Central memory CD8-positive, alpha-beta T cell (primary cell): ENCODE results near the gene SFTPA2.
A peak's percentile ranks its signal among the peaks of the same experiment; 100 is the strongest.
"Not testable (repeated sequence)": the region's sequence is repeated elsewhere in the genome, so short reads cannot be mapped to it uniquely, and the experiment has no call there.

Experiments used
- ATAC-seq: fragments of 150-1000 bp; cut with Tn5 transposase; replicated peaks from 2 replicates; pipeline ENCODE4 v1.10.0; 2022; ENCODE audit warnings: mild to moderate bottlenecking, moderate FRiP score, moderate number of reproducible peaks; ENCODE audit not compliant: poor library complexity, severe bottlenecking; ENCODE audit errors: extremely low read depth
- DNase-seq, 2 donors: peaks; one replicate each; pipeline ENCODE4 v3.0.0; 2021; ENCODE audit warnings: low spot score in 2 of 2
- H3K27ac Mint-ChIP-seq: one replicate; pipeline ENCODE4 v1.8.0; 2022; ENCODE audit warnings: low read depth, mild to moderate bottlenecking, moderate library complexity, mixed read lengths
- H3K27me3 Mint-ChIP-seq: one replicate; pipeline ENCODE4 v1.8.0; 2022; ENCODE audit warnings: mixed read lengths
- H3K36me3 Mint-ChIP-seq: one replicate; pipeline ENCODE4 v1.8.0; 2022; ENCODE audit warnings: mild to moderate bottlenecking, moderate library complexity, mixed read lengths; ENCODE audit not compliant: insufficient read depth
- H3K4me1 Mint-ChIP-seq: one replicate; pipeline ENCODE4 v1.8.0; 2022; ENCODE audit warnings: mixed read lengths
- H3K4me3 Mint-ChIP-seq: one replicate; pipeline ENCODE4 v1.8.0; 2022; ENCODE audit warnings: mild to moderate bottlenecking, moderate library complexity, mixed read lengths
- H3K9me3 Mint-ChIP-seq: one replicate; pipeline ENCODE4 v1.8.0; 2022; ENCODE audit warnings: mixed read lengths

Gene SFTPA2

DNA sequence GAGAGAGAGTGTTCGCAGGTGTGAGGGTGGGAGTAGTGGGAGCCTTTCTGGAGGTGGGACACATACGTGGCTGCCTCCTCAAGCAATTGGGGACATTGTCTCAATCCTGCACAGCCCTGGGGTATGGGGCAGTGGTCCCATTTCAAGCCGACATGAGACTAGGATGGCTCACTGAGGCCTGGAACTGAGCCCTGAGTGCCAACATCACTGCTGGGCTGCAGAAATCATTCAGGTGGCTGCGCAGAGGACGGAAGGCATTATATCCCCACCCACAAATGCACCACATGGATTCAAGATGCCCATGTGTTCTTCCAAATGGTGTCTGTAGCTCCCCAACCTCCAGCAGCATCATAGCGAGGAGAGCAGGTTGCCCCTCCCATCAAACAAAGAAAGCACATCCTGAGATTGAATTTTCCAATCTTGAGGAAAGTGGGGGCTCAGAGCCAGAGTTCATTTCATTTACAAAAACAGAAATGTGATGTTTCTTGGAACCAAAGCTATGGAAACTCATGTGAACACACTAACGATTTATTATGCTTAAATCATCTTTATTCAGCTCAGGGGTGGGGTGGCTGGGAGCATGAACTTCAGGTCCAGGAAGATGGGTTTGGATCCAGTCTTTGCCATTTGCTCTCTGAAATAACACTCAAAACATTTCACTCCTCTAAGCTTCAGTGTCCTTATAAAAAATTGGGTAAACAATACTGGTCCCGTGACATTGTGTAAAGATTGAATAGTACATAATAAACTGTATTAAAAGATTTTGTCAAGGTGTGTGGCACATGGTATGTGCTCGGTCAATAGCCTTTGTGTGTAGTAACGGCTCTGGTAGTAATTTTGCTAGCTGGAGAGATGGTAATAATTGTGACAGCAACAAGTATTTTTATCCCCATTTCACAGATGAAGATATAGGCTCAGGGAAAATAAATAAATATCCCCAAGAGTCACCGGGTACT lies 4.6 kb downstream of the SFTPA2 start:
- Mint-ChIP-seq H3K4me3 (no peak overlapping the region), H3K9me3 (no peaks in the 10 kb centered on the region), H3K4me1 (no peaks in the 10 kb centered on the region), H3K36me3 (no peaks in the 10 kb centered on the region), H3K27me3 (no peaks in the 10 kb centered on the region), H3K27ac (no peak overlapping the region)
- ATAC-seq (no peak), DNase-seq (no peak)

DNA sequence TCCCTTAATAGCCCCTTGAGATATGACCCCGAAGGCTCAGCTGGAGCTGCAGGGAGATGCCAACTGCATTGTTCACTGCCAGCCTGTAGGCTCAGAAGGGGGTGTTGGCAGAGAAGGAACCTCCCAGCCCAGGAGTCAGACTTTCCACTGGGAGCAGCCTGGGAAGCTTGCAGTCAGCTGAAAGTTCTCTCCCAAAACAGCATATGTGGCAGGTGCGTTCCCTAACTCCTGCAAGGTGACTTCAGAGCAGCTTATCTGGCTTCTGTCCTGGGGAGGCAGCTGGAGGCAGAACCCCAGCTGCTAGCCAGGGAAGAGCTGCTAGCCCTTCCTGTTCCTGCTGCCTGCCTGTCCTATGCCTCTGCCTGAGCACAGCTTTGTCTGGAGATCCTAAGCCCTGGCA lies 8.1 kb downstream of the SFTPA2 start:
- Mint-ChIP-seq H3K36me3 (no peaks in the 10 kb centered on the region), H3K4me3 (no peak overlapping the region), H3K9me3 (no peaks in the 10 kb centered on the region), H3K27me3 (no peaks in the 10 kb centered on the region), H3K4me1 (no peaks in the 10 kb centered on the region), H3K27ac (no peak overlapping the region)
- ATAC-seq (no peak), DNase-seq (no peak)

DNA sequence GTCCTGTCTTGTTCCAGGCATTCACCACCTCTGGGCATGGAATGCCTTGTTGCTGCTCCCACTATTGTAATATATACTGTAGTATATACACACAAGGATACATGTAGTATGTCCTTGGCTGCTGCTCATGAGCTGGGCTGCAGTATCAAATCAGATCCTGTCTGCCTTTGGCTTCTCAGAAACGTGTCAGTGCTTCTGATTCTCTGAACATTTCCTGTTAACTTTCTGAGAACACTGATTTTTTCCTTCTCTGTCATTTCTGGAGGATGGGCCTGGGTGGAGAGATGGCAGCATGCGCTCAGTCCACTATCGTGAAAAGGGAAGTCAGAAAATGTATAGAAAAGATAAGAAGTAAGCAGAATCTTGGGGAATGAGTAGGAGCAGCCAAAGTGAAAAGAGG lies 12.2 kb downstream of the SFTPA2 start:
- Mint-ChIP-seq H3K36me3 (no peaks in the 10 kb centered on the region), H3K27me3 (no peaks in the 10 kb centered on the region), H3K4me1 (no peaks in the 10 kb centered on the region), H3K9me3 (no peaks in the 10 kb centered on the region), H3K27ac (no peak overlapping the region), H3K4me3 (no peak overlapping the region)
- DNase-seq (no peak), ATAC-seq (no peak)

DNA sequence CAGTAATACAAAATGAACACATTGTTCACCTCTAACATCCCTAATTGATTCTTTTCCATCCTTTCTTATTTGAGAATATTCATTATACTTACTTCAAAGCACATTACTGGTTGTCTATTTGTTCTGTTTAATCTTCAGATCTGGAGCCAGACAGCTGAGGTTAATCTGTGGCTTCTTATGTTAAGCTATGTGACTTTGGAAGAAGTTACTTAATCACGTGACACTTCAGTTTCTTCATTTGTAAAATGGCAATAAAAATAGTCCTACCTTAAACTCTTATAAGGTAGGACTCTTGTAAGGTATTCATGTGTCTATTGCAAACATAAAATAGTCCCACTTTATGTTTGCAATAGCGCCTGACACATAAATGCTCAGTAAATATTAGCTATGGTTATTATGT lies 13.1 kb downstream of the SFTPA2 start:
- not testable (repeated sequence) for H3K4me3 Mint-ChIP-seq, H3K27ac Mint-ChIP-seq, ATAC-seq, DNase-seq, H3K9me3 Mint-ChIP-seq, H3K4me1 Mint-ChIP-seq, H3K36me3 Mint-ChIP-seq, H3K27me3 Mint-ChIP-seq

DNA sequence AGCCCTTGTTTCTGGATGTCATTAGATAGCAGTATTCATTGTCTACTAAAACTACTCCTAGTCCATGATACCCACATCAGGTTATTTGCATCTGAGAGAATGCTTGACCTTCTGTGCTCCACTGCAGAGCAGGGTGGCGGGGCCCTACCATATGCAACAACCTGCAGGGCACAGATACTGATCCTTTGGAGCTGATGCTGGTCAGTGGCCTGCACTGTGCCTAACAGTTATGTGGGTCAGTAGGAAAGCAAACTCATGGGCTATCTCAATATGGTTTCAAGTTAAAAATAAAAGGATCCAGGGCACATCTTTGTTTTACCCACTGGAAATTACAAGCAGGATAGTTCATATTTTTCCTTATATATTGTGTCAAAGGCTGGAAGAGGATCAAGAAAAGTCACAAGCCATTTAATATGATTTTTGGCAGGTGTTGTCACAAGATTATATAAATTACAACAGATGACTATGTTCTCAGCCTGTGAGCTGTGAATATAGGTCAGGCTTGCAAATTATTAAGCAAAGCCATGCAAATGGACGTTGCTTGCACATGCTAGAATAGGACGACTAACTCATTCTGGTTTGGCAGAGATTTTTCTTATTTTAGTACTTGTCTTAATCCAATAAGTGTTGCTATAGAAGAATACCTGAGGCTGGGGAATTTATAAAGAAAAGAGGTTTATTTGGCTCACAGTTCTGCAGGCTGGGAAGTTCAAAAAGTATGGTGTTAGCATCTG lies 15.1 kb downstream of the SFTPA2 start:
- not testable (repeated sequence) for ATAC-seq, H3K4me1 Mint-ChIP-seq, H3K27ac Mint-ChIP-seq, H3K4me3 Mint-ChIP-seq, H3K27me3 Mint-ChIP-seq, H3K36me3 Mint-ChIP-seq, DNase-seq, H3K9me3 Mint-ChIP-seq

DNA sequence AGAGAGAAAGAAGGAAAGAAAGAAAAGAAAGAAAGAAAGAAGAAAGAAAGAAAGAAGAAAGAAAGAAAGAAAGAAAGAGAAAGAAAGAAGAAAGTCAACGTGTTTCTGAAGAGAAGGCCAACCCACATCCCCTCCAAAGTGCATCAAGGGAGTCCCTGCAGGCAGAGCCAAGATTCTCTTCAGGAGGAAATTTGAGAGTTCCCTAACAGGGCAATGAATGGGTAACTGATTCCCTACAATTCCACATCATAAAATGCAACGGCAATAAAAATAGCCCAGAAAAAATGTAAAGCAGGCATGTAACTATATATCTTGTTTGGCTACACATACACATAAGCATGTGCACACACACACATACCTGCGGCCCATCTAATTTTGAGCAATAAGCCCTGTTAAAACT lies 15.8 kb downstream of the SFTPA2 start:
- not testable (repeated sequence) for H3K27me3 Mint-ChIP-seq, H3K36me3 Mint-ChIP-seq, DNase-seq, H3K9me3 Mint-ChIP-seq, H3K4me3 Mint-ChIP-seq, H3K4me1 Mint-ChIP-seq, ATAC-seq
- H3K27ac Mint-ChIP-seq: peak overlapping the region; percentile 72

DNA sequence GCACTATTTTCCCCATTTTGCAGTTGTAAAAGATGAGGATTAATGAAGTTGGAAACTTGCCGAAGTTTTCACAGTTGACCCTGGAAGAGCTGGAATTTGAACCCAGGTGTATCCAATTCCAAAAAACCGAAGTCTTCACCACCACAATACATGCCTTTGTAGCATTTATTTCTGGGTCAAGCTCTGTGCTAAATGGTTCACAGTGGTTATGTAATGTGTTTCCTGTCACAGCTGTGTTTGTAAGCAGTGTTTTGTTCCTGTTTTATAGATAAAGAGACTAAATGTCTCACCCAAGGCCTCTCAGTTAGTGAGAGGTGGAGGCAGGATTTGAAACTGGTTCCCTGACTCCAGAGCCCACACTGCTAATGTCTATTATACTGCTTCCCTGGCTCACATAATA lies 17.6 kb downstream of the SFTPA2 start:
- Mint-ChIP-seq H3K27ac (no peak overlapping the region), H3K36me3 (no peaks in the 10 kb centered on the region), H3K27me3 (no peaks in the 10 kb centered on the region), H3K9me3 (no peaks in the 10 kb centered on the region), H3K4me3 (no peak overlapping the region), H3K4me1 (no peaks in the 10 kb centered on the region)
- ATAC-seq: no peak
- no peak for DNase-seq

DNA sequence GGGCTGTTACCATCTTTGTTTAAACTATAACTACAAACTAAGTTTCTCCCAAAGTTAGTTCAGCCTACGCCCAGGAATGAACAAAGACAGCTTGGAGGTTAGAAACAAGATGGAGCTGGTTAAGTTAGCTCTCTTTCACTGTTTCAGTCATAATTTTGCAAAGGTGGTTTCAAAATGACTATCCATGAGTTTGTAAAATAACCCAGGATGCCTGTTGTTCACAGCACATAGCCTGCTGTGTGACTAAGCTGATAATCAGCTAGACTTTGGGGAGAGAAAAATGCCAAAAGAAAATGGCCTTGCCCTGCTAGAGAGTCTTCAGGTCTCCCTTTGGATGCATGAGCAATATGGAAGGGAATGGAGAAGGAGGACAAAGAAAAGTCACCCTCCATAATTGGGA lies 19.3 kb downstream of the SFTPA2 start:
- H3K27ac Mint-ChIP-seq, DNase-seq, ATAC-seq, H3K36me3 Mint-ChIP-seq, H3K4me3 Mint-ChIP-seq, H3K4me1 Mint-ChIP-seq, H3K9me3 Mint-ChIP-seq, H3K27me3 Mint-ChIP-seq: not testable (repeated sequence)

DNA sequence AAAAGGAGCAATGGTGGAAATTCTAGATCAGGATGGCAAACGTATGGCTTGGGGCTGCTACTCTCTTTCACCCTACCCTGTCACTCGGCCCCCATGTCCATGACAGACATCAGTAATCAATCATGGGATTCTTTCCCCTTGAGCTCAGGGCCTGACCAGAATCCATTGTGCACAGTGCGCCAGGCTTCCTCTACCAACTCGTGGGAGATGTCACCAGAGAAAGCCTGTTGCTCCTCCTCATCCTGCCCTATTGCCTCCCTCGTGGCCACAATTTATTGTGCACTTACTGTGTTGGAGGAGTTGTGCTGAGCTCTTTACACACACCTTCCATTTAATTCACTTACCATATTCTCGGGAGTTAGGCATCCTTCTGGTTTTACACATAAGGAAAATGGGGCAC lies 21.9 kb downstream of the SFTPA2 start:
- not testable (repeated sequence) for H3K27ac Mint-ChIP-seq, H3K9me3 Mint-ChIP-seq, H3K36me3 Mint-ChIP-seq, H3K4me3 Mint-ChIP-seq, H3K4me1 Mint-ChIP-seq, ATAC-seq, H3K27me3 Mint-ChIP-seq, DNase-seq

DNA sequence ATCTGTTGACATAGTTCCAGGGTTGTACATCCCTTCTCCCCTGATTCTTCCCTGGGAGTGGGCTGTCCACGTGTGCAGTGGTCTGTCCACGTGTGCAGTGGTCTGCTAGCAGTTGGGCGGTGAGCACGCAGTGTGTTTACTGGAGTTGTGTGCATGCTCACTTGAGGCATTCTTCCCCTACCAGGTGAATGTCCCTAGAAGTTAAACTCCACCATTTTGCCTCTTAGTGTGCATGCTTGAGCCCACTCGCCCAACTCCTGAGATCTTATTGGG lies 26.4 kb downstream of the SFTPA2 start:
- not testable (repeated sequence) for H3K27me3 Mint-ChIP-seq

DNA sequence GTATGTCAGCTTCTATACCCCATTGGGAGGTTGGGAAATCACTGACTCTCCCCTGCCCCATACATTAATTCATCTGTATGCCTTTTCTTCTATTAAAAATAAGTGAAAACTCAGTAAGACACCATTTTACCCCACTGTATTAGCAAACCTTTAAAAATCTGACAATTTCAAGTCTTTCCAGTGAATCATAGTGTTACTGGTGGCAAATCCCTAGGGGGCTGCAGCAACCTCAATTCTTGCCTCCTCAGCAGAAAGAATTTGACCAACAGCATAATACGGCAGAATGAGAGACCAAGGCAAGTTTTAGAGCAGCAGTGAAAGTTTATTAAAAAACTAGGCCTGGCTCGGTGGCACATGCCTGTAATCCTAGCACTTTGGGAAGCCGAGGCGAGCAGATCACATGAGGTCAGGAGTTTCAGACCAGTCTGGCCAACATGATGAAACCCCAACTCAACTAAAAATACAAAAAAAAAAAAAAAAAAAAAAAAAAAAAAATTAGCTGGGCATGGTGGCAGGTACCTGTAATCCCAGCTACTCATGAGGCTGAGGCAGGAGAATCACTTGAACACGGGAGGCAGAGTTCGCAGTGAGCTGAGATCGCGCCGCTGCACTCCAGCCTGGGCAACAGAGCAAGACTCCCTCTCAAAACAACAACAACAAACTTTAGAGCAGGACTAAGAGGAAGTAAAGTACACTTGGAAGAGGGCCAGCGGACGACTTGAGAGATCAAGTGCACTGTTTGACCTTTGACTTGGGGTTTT lies 26.9 kb downstream of the SFTPA2 start:
- not testable (repeated sequence) for H3K27me3 Mint-ChIP-seq, H3K4me3 Mint-ChIP-seq, DNase-seq, H3K27ac Mint-ChIP-seq, H3K4me1 Mint-ChIP-seq, ATAC-seq, H3K9me3 Mint-ChIP-seq, H3K36me3 Mint-ChIP-seq

More for the DNA sequence above, 26.4 kb downstream of the SFTPA2 start:
- not testable (repeated sequence) for H3K4me3 Mint-ChIP-seq, H3K27ac Mint-ChIP-seq, H3K9me3 Mint-ChIP-seq, DNase-seq, H3K4me1 Mint-ChIP-seq, ATAC-seq, H3K36me3 Mint-ChIP-seq

DNA sequence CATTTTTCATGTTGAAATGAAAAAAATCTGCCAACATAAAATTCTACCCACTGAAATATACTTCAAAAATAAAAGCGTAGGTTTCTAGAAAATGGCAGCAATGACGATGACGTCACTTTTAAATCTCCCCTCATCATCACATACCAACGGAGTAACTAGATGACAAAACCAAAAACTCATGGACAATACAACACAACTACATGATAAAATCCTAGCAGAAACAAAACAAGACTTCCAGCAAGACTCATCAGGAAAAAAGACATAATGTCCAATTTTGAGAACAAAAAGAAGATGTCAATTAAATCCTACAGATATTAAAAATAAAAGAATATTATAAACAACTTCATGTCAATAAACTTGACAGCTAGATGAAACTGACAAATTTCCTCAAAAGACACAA lies 31.9 kb downstream of the SFTPA2 start:
- not testable (repeated sequence) for H3K27ac Mint-ChIP-seq, ATAC-seq, H3K4me3 Mint-ChIP-seq, H3K4me1 Mint-ChIP-seq, H3K36me3 Mint-ChIP-seq, H3K9me3 Mint-ChIP-seq, DNase-seq, H3K27me3 Mint-ChIP-seq
